ENCODE results near the gene C16orf92.

GRCh38 chr16:29984764-29985147, 38.2 kb upstream of the C16orf92 start:
- no peak for TF ChIP-seq CTCF (IDR thresholded peaks at IDR 0.05; ENCODE audit: insufficient read depth, low read depth, low read length)
- TF ChIP-seq EZH2 (IDR thresholded peaks at IDR 0.05; ENCODE audit: insufficient read depth, low read length): no peak
